H1 (cell line): ENCODE measurements around the gene SEZ6. TPM values are rescaled to one million over a fixed set of nuclear protein-coding genes. Genes with fewer than 3 reads are reported as not detected.

ENCODE experiments used
- CTCF ChIA-PET: fragments of 300-600 bp; sonication (Branson Sonifier 250); formaldehyde crosslinking; loops from one replicate; lab custom pipeline; 2021; ENCODE audit not compliant: partially characterized antibody; lab: Charles Lee
- POLR2A ChIA-PET: fragments of 300-600 bp; sonication (Branson Sonifier 250); formaldehyde crosslinking; loops from one replicate; lab custom pipeline; 2021; ENCODE audit warnings: inconsistent platforms; ENCODE audit not compliant: partially characterized antibody; lab: Charles Lee
- DNase-seq, 2 experiments: peaks; one replicate each; pipeline versions ENCODE4 v3.0.0 to v3.0.0-alpha.2; 2010 to 2022; ENCODE audit warnings: low spot score in 2 of 2, low read depth in 1 of 2, mixed read lengths in 1 of 2
- FAIRE-seq: peaks from 2 replicates; lab custom pipeline; 2011; peaks lifted over from hg19 to GRCh38; lab: Jason Lieb, UNC
- H2AFZ ChIP-seq: 2 replicates; pipeline ENCODE4 v1.8.1; 2012; ENCODE audit warnings: low read length, inconsistent platforms
- H2AK5ac ChIP-seq: 2 replicates; pipeline ENCODE4 v1.6.1; 2013; ENCODE audit warnings: low read depth, low read length
- H2BK120ac ChIP-seq: replicated peaks from 2 replicates; pipeline ENCODE3; 2013; ENCODE audit warnings: low read depth, low read length, inconsistent platforms
- H2BK12ac ChIP-seq: 2 replicates; pipeline ENCODE4 v1.6.1; 2013; ENCODE audit warnings: low read depth, low read length
- H2BK15ac ChIP-seq: 2 replicates; pipeline ENCODE4 v1.6.1; 2013; ENCODE audit warnings: low read length
- H2BK20ac ChIP-seq: 2 replicates; pipeline ENCODE4 v1.6.1; 2013; ENCODE audit warnings: low read length
- H2BK5ac ChIP-seq: 2 replicates; pipeline ENCODE4 v1.6.1; 2013; ENCODE audit warnings: low read depth, low read length
- H3K14ac ChIP-seq: 2 replicates; pipeline ENCODE4 v1.6.1; 2013; ENCODE audit warnings: inconsistent platforms; ENCODE audit not compliant: insufficient read length
- H3K18ac ChIP-seq: 2 replicates; pipeline ENCODE4 v1.6.1; 2013; ENCODE audit warnings: low read length; ENCODE audit errors: extremely low read depth
- H3K23ac ChIP-seq: 2 replicates; pipeline ENCODE4 v1.6.1; 2013; ENCODE audit warnings: inconsistent platforms; ENCODE audit not compliant: insufficient read length
- H3K23me2 ChIP-seq: 2 replicates; pipeline ENCODE4 v1.6.1; 2013; ENCODE audit warnings: low read depth, low read length
- H3K27ac ChIP-seq: 2 replicates; pipeline ENCODE4 v1.6.1; 2011; ENCODE audit warnings: low read depth, low read length, inconsistent platforms
- H3K27me3 ChIP-seq, 4 experiments: replicated peaks in 1 of 4; 1 replicate in 1 of 4; 2 replicates in 3 of 4; pipeline versions ENCODE4 v1.6.1 to v1.8.1; 2011 to 2013; ENCODE audit warnings: low read length in 3 of 4, mild to moderate bottlenecking in 3 of 4, inconsistent platforms in 2 of 4, mixed read lengths in 2 of 4, moderate library complexity in 1 of 4; ENCODE audit not compliant: control insufficient read depth in 3 of 4, insufficient read depth in 3 of 4; ENCODE audit errors: extremely low read depth in 1 of 4
- H3K36me3 ChIP-seq, 4 experiments: 2 replicates each; pipeline versions ENCODE4 v1.6.1 to v1.8.1; 2011 to 2013; ENCODE audit warnings: mild to moderate bottlenecking in 4 of 4, low read length in 3 of 4, moderate library complexity in 2 of 4, control low read depth in 1 of 4, inconsistent platforms in 1 of 4; ENCODE audit not compliant: insufficient read depth in 4 of 4, control insufficient read depth in 2 of 4
- H3K4ac ChIP-seq: replicated peaks from 2 replicates; pipeline ENCODE3; 2013; ENCODE audit warnings: low read length, low read depth, mixed read lengths, inconsistent platforms; ENCODE audit not compliant: insufficient read length
- H3K4me1 ChIP-seq, 4 experiments: replicated peaks in 1 of 4; 1 replicate in 1 of 4; 2 replicates in 3 of 4; pipeline versions ENCODE4 v1.6.1 to v1.8.1; 2011 to 2013; ENCODE audit warnings: low read length in 3 of 4, inconsistent platforms in 2 of 4, mixed read lengths in 1 of 4; ENCODE audit not compliant: insufficient read depth in 4 of 4, control insufficient read depth in 3 of 4
- H3K4me2 ChIP-seq, 2 experiments: 2 replicates each; pipeline versions ENCODE4 v1.6.1 to v1.8.1; 2011 to 2013; ENCODE audit warnings: low read depth in 2 of 2, low read length in 2 of 2, control low read depth in 1 of 2, inconsistent platforms in 1 of 2, mild to moderate bottlenecking in 1 of 2; ENCODE audit not compliant: insufficient read depth in 1 of 2
- H3K4me3 ChIP-seq, 4 experiments: fragments of 200-600, 300-600 bp in 1 of 4; sonication (generic), shearing (Covaris generic), sonication (Bioruptor Twin) in 1 of 4; 2 replicates each; pipeline versions ENCODE4 v1.5.1 to v1.8.1; 2011 to 2016; ENCODE audit warnings: low read length in 4 of 4, low read depth in 3 of 4, control low read depth in 2 of 4, inconsistent platforms in 2 of 4, mild to moderate bottlenecking in 2 of 4, mixed read lengths in 1 of 4, moderate library complexity in 1 of 4; ENCODE audit not compliant: insufficient read depth in 2 of 4; ENCODE audit errors: extremely low read depth in 1 of 4
- H3K56ac ChIP-seq: replicated peaks from 2 replicates; pipeline ENCODE3; 2013; ENCODE audit warnings: low read depth, mild to moderate bottlenecking, mixed read lengths, low read length, inconsistent platforms; ENCODE audit not compliant: insufficient read length
- H3K79me1 ChIP-seq: 2 replicates; pipeline ENCODE4 v1.6.1; 2013; ENCODE audit warnings: low read depth, low read length, control low read depth
- H3K79me2 ChIP-seq, 2 experiments: 2 replicates each; pipeline versions ENCODE4 v1.6.1 to v1.8.1; 2012 to 2013; ENCODE audit warnings: low read length in 2 of 2, mild to moderate bottlenecking in 2 of 2, inconsistent platforms in 1 of 2; ENCODE audit not compliant: insufficient read depth in 2 of 2, control insufficient read depth in 1 of 2
- H3K9ac ChIP-seq, 4 experiments: replicated peaks in 1 of 4; 1 replicate in 1 of 4; 2 replicates in 3 of 4; pipeline versions ENCODE4 v1.6.1 to v1.8.1; 2011 to 2013; ENCODE audit warnings: low read depth in 3 of 4, low read length in 3 of 4, control low read depth in 2 of 4, mild to moderate bottlenecking in 2 of 4, moderate library complexity in 2 of 4, inconsistent platforms in 1 of 4; ENCODE audit errors: extremely low read depth in 1 of 4
- H3K9me3 ChIP-seq, 2 experiments: 2 replicates each; pipeline versions ENCODE4 v1.6.1 to v1.8.1; 2012 to 2013; ENCODE audit warnings: mild to moderate bottlenecking in 2 of 2, moderate library complexity in 2 of 2, control low read depth in 1 of 2, inconsistent platforms in 1 of 2, low read depth in 1 of 2, low read length in 1 of 2, mixed read lengths in 1 of 2; ENCODE audit not compliant: insufficient read depth in 2 of 2
- H4K20me1 ChIP-seq, 2 experiments: replicated peaks in 1 of 2; 2 replicates each; pipeline versions ENCODE3 to v1.8.1; 2011 to 2013; ENCODE audit warnings: inconsistent platforms in 2 of 2, low read length in 2 of 2, mild to moderate bottlenecking in 1 of 2; ENCODE audit not compliant: insufficient read depth in 2 of 2, control insufficient read depth in 1 of 2
- H4K5ac ChIP-seq: 2 replicates; pipeline ENCODE4 v1.6.1; 2013; ENCODE audit warnings: low read length, low read depth, mixed read lengths, inconsistent platforms; ENCODE audit not compliant: insufficient read length
- H4K8ac ChIP-seq: 2 replicates; pipeline ENCODE4 v1.8.0; 2013; ENCODE audit warnings: mild to moderate bottlenecking, moderate library complexity, low read length, inconsistent platforms; ENCODE audit not compliant: insufficient read depth; ENCODE audit errors: extremely low read depth
- H4K91ac ChIP-seq: replicated peaks from 2 replicates; pipeline ENCODE3; 2013; ENCODE audit warnings: low read length, mixed read lengths, inconsistent platforms; ENCODE audit not compliant: insufficient read length
- BRCA1 ChIP-seq: IDR thresholded peaks from 2 replicates; pipeline ENCODE4 v1.6.1; 2012; ENCODE audit warnings: low read depth, low read length, improper control_type of control experiment
- CBX8 ChIP-seq: fragments of 300-800, 300-1000 bp; sonication (generic); IDR thresholded peaks from 2 replicates; pipeline ENCODE4 v1.7.1; 2016; ENCODE audit warnings: low read depth, low read length, borderline replicate concordance
- CHD2 ChIP-seq: IDR thresholded peaks from 2 replicates; pipeline ENCODE4 v1.6.1; 2012; ENCODE audit warnings: low read length, improper control_type of control experiment
- NANOG ChIP-seq: IDR thresholded peaks from 2 replicates; pipeline ENCODE4 v1.6.1; 2011; ENCODE audit warnings: low read length, low read depth, mild to moderate bottlenecking, inconsistent platforms; ENCODE audit not compliant: insufficient read depth, poor library complexity, severe bottlenecking
- PHF8 ChIP-seq: fragments of 200-600 bp; sonication (generic); conservative IDR thresholded peaks from 2 replicates; pipeline ENCODE4 v1.7.1; 2012; ENCODE audit warnings: low read depth, mild to moderate bottlenecking, inconsistent platforms, low read length, moderate library complexity
- POU5F1 ChIP-seq: IDR thresholded peaks from 2 replicates; pipeline ENCODE4 v1.6.1; 2011; ENCODE audit warnings: low read depth, mild to moderate bottlenecking, low read length, moderate library complexity
- SIN3A ChIP-seq, 2 experiments: IDR thresholded peaks in 1 of 2; conservative IDR thresholded peaks in 1 of 2; 2 replicates each; pipeline ENCODE4 v1.6.1; 2011 to 2012; ENCODE audit warnings: low read length in 2 of 2, improper control_type of control experiment in 1 of 2, low read depth in 1 of 2, mild to moderate bottlenecking in 1 of 2
- SP4 ChIP-seq: IDR thresholded peaks from 2 replicates; pipeline ENCODE4 v1.6.1; 2012; ENCODE audit warnings: low read length, inconsistent platforms
- SUZ12 ChIP-seq: fragments of 200-600 bp; sonication (generic); IDR thresholded peaks from 2 replicates; pipeline ENCODE4 v1.6.1; 2012; ENCODE audit warnings: mild to moderate bottlenecking, inconsistent platforms, low read length, moderate library complexity, mixed read lengths
- TAF1 ChIP-seq: IDR thresholded peaks from 2 replicates; pipeline ENCODE4 v1.6.1; 2011; ENCODE audit warnings: mild to moderate bottlenecking, low read depth, low read length
- WGBS, 2 experiments: shearing (Covaris generic) in 1 of 2; methylation state at CpG; one replicate each; pipeline versions ENCODE4 v1.1.6 to v1.1.7; 2013 to 2015; ENCODE audit warnings: low lambda C conversion rate in 2 of 2, mixed read lengths in 2 of 2, inconsistent platforms in 1 of 2, low coverage in 1 of 2, missing lambda C conversion rate in 1 of 2; ENCODE audit not compliant: insufficient replicate concordance in 2 of 2, insufficient coverage in 1 of 2, insufficient read length in 1 of 2; ENCODE audit errors: extremely low coverage in 1 of 2, missing lambda C conversion rate in 1 of 2; 5-methylcytosine and 5-hydroxymethylcytosine counted together
- polyA plus RNA-seq, 7 experiments: library from polyadenylated mRNA; depleted of rRNA in 3 of 7; stranded (reverse) in 5 of 7; unstranded in 2 of 7; fragments of >200 nt in 5 of 7; fragments of 200-250 nt in 2 of 7; gene quantifications; 1 replicate in 5 of 7; 2 replicates in 1 of 7; 4 replicates in 1 of 7; pipeline versions ENCODE4 v1.2.1 to v1.2.3, GENCODE V29; 2011 to 2013; ENCODE audit warnings: missing spikeins in 2 of 7, mixed read lengths in 2 of 7
- total RNA-seq: library from RNA; stranded (reverse); fragmentation: NEBNext Ultra II Directional; extraction: Animal tissue kit (Norgen Biotek cat#: 25700); gene quantifications from 2 replicates; pipeline ENCODE4 v1.2.1, GENCODE V29; 2021

Gene SEZ6
- total and polyA plus RNA-seq, 2 of the 8 experiments (the other 6 are each of a cell fraction or from before 2014, with no cell fraction given): 6.9 to 16.1 TPM

GRCh38 chr17:29050176-29050575, 44.3 kb upstream of the SEZ6 start:
- no peak overlapping the region for H2AFZ ChIP-seq
- H3K14ac ChIP-seq: no peak overlapping the region
- no peak for DNase-seq
- CTCF ChIA-PET: interaction anchor here (1.2 to 2.3 kb wide), 8 partner anchors 13 to 97 kb away, joined by 3 to 9 read pairs (median 4); no protein-coding TSS in a partner anchor
- H3K18ac ChIP-seq: no peak overlapping the region
- H3K4me1 ChIP-seq: peaks cover 3 to 8% (median 7%) of the 10 kb centered on the region in 4 experiments
- H3K4me2 ChIP-seq: no peak overlapping the region
- no peak overlapping the region for H4K8ac ChIP-seq
- no peak for FAIRE-seq
- H3K56ac ChIP-seq: no peak overlapping the region
- no peak overlapping the region for H2BK20ac ChIP-seq
- H3K27me3 ChIP-seq: no peaks in the 10 kb centered on the region
- H3K79me1 ChIP-seq: no peaks in the 10 kb centered on the region
- H4K20me1 ChIP-seq: no peaks in the 10 kb centered on the region
- TF ChIP-seq POU5F1 (no peak), CBX8 (no peak), PHF8 (no peak), TAF1 (no peak), SIN3A (conservative IDR thresholded peaks at IDR 0.05 in 1 of 2, IDR thresholded peaks at IDR 0.05 in 1 of 2; ENCODE audit: low read depth in 1 of 2, low read length in 2 of 2) (no peak), SUZ12 (no peak), SP4 (no peak), CHD2 (no peak), NANOG (no peak), BRCA1 (no peak)
- TF ChIP-seq, all 59 proteins: peak for 0
- Histone ChIP-seq H2AK5ac (no peak overlapping the region), H3K4me3 (no peak overlapping the region), H3K23ac (no peak overlapping the region), H4K5ac (no peak overlapping the region), H2BK12ac (no peak overlapping the region), H3K9ac (no peak overlapping the region), H3K23me2 (no peaks in the 10 kb centered on the region), H4K91ac (no peak overlapping the region), H3K9me3 (no peaks in the 10 kb centered on the region), H2BK120ac (no peak overlapping the region), H3K4ac (no peak overlapping the region), H2BK5ac (no peak overlapping the region), H3K27ac (no peak overlapping the region; the same call in 1 of the 2 replicates), H3K79me2 (no peaks in the 10 kb centered on the region), H2BK15ac (0 out of 2 replicates have a peak overlapping the region, but pooled peaks have one; percentile 19), H3K36me3 (peaks cover 0 to 22% (median 1%) of the 10 kb centered on the region in 4 experiments; a peak in 5 of 8 replicates)
- 100% methylated on average over 4 of the region's 5 CpGs; no CpG with 5 or more reads in 1 of the 2 experiments for WGBS, 2 experiments
- POLR2A ChIA-PET: interaction anchor here (0.9 to 2.4 kb wide), 6 partner anchors 8 to 55 kb away, joined by 3 to 8 read pairs (median 4); no protein-coding TSS in a partner anchor
